Body of pancreas (tissue), 4 donors: ENCODE data around the gene SLC25A10. TPM values are rescaled to one million over a fixed set of nuclear protein-coding genes. Genes with fewer than 3 reads are reported as not detected.

ENCODE experiments used
- ATAC-seq: fragments of 150-250 bp; one replicate; pipeline ENCODE4 v1.9.1; 2016
- DNase-seq, 4 donors: peaks; one replicate each; pipeline ENCODE4 v3.0.0-alpha.2; 2019
- H3K27ac ChIP-seq, 4 donors: fragments of 200-600 bp; sonication (generic); 1 replicate in 3 of 4; 2 replicates in 1 of 4; pipeline versions ENCODE4 v1.5.1 to v1.6.1; 2016 to 2019; ENCODE audit warnings: mild to moderate bottlenecking in 1 of 4, mixed read lengths in 1 of 4, moderate library complexity in 1 of 4
- H3K27me3 ChIP-seq, 2 donors: fragments of 200-600 bp; sonication (generic); one replicate each; pipeline ENCODE4 v1.6.0; 2016; ENCODE audit warnings: mild to moderate bottlenecking in 1 of 2
- H3K36me3 ChIP-seq, 2 donors: fragments of 200-600 bp; sonication (generic); replicated peaks in 1 of 2; 2 replicates each; pipeline ENCODE4 v1.5.1; 2016; ENCODE audit warnings: low read depth in 2 of 2; ENCODE audit not compliant: insufficient read depth in 1 of 2
- H3K4me1 ChIP-seq: fragments of 200-600 bp; sonication (generic); one replicate; pipeline ENCODE4 v1.6.0; 2016
- H3K4me3 ChIP-seq, 2 donors: fragments of 200-600 bp; sonication (generic); 1 replicate in 1 of 2; 2 replicates in 1 of 2; pipeline ENCODE4 v1.5.1; 2016 to 2019
- H3K9me3 ChIP-seq, 3 donors: fragments of 200-600 bp; sonication (generic); 1 replicate in 2 of 3; 2 replicates in 1 of 3; pipeline ENCODE4 v1.5.1; 2016
- POLR2A ChIP-seq, 3 donors: fragments of 450-650 bp; IDR thresholded peaks; one replicate each; pipeline ENCODE4 v1.6.1; 2016; ENCODE audit warnings: antibody characterized with exemption in 3 of 3, mild to moderate bottlenecking in 2 of 3
- WGBS, 2 donors: methylation state at CpG; one replicate each; pipeline ENCODE4 v1.1.5; 2017; 5-methylcytosine and 5-hydroxymethylcytosine counted together
- intact Hi-C: fragments of 100-400 bp; cut with DNase I; formaldehyde crosslinking; loops from one replicate; pipeline ENCODE4 v1.15.1; 2023
- total RNA-seq, 2 donors: library from RNA; depleted of rRNA; stranded (reverse); fragments of >200 nt; gene quantifications; one replicate each; pipeline ENCODE4 v1.1.0, GENCODE V29; 2016
- TF ChIP-seq, protein P1 (sequence below), 7 experiments: fragments of 450-650 bp in 4 of 7; fragments of 200-600 bp in 3 of 7; sonication (generic) in 3 of 7; IDR thresholded peaks; one replicate each; pipeline ENCODE4 v1.5.1; 2016 to 2019; ENCODE audit warnings: antibody characterized with exemption in 7 of 7

Gene SLC25A10
- total RNA-seq, 2 donors from 2014 or later: 15.8 to 18.9 TPM

DNA sequence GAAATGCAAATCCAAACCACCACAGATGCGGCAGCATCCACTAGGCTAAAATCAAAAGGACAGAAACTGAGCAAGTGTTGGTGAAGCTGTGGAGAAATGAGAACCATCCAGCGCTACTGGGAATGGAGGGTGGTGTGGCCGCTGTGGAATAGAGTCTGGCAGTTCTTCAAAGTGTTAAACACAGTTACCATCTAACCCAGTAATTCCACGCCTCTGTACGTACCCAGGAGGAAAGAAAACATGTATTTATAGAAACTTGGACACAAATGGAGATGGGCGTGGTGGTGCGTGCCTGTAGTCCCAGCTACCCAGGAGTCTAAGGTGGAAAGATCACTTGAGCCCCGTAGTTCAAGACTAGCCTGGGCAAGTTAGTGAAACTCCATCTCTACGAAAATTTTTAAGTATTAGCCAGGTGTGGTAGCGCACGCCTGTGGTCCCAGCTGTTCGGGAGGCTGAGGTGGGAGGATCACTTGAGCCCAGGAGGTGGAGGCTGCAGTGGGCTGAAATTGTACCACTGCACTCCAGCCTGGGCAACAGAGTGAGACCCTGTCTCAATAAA is 11.6 kb downstream of the SLC25A10 start:
- Histone ChIP-seq H3K4me3 (no peak overlapping the region), H3K9me3 (no peaks in the 10 kb centered on the region), H3K27ac (peak overlapping the region in 2 of 4 donors; percentile 5 to 66), H3K27me3 (no peaks in the 10 kb centered on the region), H3K4me1 (peaks cover 52% of the 10 kb centered on the region), H3K36me3 (no peaks in the 10 kb centered on the region)
- DNase-seq (peak; percentile 22 to 48 (median 36)), ATAC-seq (no peak)
- intact Hi-C loops: no loop called here
- WGBS, 2 donors: 31 to 39% methylated on average over 12 of the region's 12 CpGs
- TF ChIP-seq, protein P1, sequence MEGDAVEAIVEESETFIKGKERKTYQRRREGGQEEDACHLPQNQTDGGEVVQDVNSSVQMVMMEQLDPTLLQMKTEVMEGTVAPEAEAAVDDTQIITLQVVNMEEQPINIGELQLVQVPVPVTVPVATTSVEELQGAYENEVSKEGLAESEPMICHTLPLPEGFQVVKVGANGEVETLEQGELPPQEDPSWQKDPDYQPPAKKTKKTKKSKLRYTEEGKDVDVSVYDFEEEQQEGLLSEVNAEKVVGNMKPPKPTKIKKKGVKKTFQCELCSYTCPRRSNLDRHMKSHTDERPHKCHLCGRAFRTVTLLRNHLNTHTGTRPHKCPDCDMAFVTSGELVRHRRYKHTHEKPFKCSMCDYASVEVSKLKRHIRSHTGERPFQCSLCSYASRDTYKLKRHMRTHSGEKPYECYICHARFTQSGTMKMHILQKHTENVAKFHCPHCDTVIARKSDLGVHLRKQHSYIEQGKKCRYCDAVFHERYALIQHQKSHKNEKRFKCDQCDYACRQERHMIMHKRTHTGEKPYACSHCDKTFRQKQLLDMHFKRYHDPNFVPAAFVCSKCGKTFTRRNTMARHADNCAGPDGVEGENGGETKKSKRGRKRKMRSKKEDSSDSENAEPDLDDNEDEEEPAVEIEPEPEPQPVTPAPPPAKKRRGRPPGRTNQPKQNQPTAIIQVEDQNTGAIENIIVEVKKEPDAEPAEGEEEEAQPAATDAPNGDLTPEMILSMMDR (IDR thresholded peaks at IDR 0.05): no peak
- peak in 1 of 3 donors; percentile 15 for TF ChIP-seq POLR2A (IDR thresholded peaks at IDR 0.05)

DNA sequence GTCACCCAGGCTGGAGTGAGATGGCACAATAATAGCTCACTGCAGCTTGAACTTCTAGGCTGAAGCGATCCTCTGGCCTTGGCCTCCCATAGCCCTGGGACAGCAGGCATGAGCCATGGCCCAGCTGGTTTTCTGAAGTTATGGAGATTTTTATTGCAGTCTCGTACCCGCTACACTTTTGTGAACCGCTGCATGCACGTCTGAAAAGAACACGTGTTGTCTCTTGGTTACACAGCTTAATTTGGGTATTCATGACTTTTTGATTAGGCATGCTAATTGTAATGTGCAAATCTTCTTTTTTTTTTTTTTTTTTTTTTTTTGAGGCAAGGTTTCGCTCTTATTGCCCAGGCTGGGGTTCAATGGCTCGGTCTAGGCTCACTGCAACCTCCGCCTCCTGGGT is 13.4 kb downstream of the SLC25A10 start:
- Histone ChIP-seq H3K9me3 (no peaks in the 10 kb centered on the region), H3K4me1 (peaks cover 52% of the 10 kb centered on the region), H3K4me3 (no peak overlapping the region), H3K27me3 (no peaks in the 10 kb centered on the region), H3K36me3 (no peaks in the 10 kb centered on the region), H3K27ac (no peak overlapping the region)
- intact Hi-C loops: no loop called here
- no peak for DNase-seq
- TF ChIP-seq, protein P1 (IDR thresholded peaks at IDR 0.05): no peak
- no peak for TF ChIP-seq POLR2A (IDR thresholded peaks at IDR 0.05)
- 80 to 85% methylated on average over 6 to 9 of the region's 9 CpGs for WGBS, 2 donors
- no peak for ATAC-seq

DNA sequence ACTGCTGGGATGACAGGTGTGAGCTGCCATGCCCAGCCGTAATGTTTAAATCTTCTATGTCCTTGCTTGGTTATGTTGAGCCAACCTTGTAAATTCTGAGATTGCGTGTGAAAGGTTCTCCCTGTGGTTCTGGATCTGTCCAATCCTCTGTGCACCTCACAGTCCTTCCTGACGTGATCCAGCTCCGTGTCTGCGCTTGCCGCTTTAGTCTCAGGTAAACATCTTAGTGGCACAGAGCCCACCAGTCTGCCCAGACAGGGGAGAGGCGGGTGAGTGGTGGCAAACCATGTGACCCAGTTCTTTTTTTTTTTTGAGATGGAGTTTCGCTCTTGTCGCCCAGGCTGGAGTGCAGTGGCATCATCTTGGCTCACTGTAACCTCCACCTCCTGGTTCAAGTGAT is 13.9 kb downstream of the SLC25A10 start:
- Histone ChIP-seq H3K9me3 (no peaks in the 10 kb centered on the region), H3K27ac (peak overlapping the region in 1 of 4 donors; percentile 25), H3K4me1 (peaks cover 57% of the 10 kb centered on the region), H3K4me3 (no peak overlapping the region), H3K36me3 (no peaks in the 10 kb centered on the region), H3K27me3 (no peaks in the 10 kb centered on the region)
- ATAC-seq (peak; percentile 29), DNase-seq (peak; percentile 65 to 87 (median 79))
- TF ChIP-seq, protein P1 (IDR thresholded peaks at IDR 0.05): no peak
- TF ChIP-seq POLR2A (IDR thresholded peaks at IDR 0.05): no peak
- 31 to 32% methylated on average over 8 to 9 of the region's 9 CpGs for WGBS, 2 donors
- intact Hi-C loops: no loop called here

DNA sequence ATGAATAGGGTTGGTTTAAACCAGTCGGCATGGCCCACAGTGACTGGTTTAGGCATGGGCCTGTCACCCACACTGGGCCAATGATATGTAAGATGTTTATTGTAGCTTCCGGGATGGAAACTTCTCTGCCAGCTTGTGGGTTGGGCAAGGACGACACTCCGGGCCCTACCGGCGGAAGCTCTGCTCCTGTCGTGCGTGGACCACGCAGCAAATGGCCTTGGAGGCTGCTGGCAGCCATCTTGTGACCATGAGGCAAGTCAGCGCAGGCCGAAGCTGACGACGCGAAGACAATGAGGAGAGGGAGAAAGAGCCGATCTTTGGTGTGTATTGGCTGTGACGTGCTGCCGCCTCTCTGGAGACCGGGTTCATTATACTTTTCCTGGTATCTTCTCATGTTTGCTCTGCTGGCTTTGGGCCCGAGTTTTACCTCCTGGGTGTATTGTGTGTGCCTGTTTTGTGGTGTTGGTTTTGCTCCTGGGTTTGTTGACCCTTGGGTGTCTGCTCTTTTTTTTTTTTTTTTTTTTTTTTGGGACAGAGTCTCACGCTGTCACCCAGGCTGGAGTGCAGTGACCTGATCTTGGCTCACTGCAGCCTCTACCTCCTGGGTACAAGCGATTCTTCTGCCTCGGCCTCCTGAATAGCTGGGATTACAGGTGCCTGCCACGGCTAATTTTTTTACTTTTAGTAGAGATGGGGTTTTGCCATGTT is 15.4 kb downstream of the SLC25A10 start:
- H3K9me3 ChIP-seq: no peaks in the 10 kb centered on the region
- intact Hi-C loops: no loop called here
- peak overlapping the region in 2 of 4 donors; percentile 24 to 31 for H3K27ac ChIP-seq
- DNase-seq (peak; percentile 50 to 85 (median 67)), ATAC-seq (peak; percentile 28)
- WGBS, 2 donors: 32 to 59% methylated on average over 23 of the region's 23 CpGs
- H3K4me1 ChIP-seq: peaks cover 47% of the 10 kb centered on the region
- TF ChIP-seq, protein P1 (IDR thresholded peaks at IDR 0.05): peak in 1 of 7 experiments; percentile 10
- no peak for TF ChIP-seq POLR2A (IDR thresholded peaks at IDR 0.05)
- H3K4me3 ChIP-seq: no peak overlapping the region
- H3K36me3 ChIP-seq: no peaks in the 10 kb centered on the region
- no peaks in the 10 kb centered on the region for H3K27me3 ChIP-seq
